NOMO-1 (cell line): ENCODE data around the gene LPP.

Experiments used
- DNase-seq, 2 experiments: peaks; one replicate each; lab custom pipeline; 2025; ENCODE audit not compliant: unreplicated experiment in 2 of 2; lab: John Stamatoyannopoulos, UW

LPP gene

GRCh38 chr3:188191460-188191859, 37.5 kb downstream of the LPP start:
- no peak for DNase-seq

GRCh38 chr3:188192034-188192433, 38.1 kb downstream of the LPP start:
- DNase-seq = no peak

- DNase-seq = no peak
Measured at GRCh38 chr3:188194332-188194731, 40.4 kb downstream of the LPP start.

GRCh38 chr3:188196232-188196990, 42.5 kb downstream of the LPP start:
- no peak for DNase-seq

GRCh38 chr3:188197388-188197847, 43.5 kb downstream of the LPP start:
- peak; percentile 46 to 68 for DNase-seq

GRCh38 chr3:188198001-188198400, 44.0 kb downstream of the LPP start:
- no peak for DNase-seq

- DNase-seq = no peak
Measured at GRCh38 chr3:188198760-188199327, 44.9 kb downstream of the LPP start.

- DNase-seq = no peak
Measured at GRCh38 chr3:188199386-188199785, 45.4 kb downstream of the LPP start.

- DNase-seq = peak; percentile 41 to 70
Measured at GRCh38 chr3:188200481-188200880, 46.5 kb downstream of the LPP start.

- peak in 1 of 2 experiments; percentile 35 for DNase-seq
Measured at GRCh38 chr3:188202358-188203138, 48.6 kb downstream of the LPP start.

- no peak for DNase-seq
Measured at GRCh38 chr3:188204526-188204925, 50.6 kb downstream of the LPP start.

- no peak for DNase-seq
Measured at GRCh38 chr3:188205992-188206416, 52.0 kb downstream of the LPP start.

- no peak for DNase-seq
Measured at GRCh38 chr3:188206787-188207186, 52.8 kb downstream of the LPP start.

GRCh38 chr3:188207941-188208515, 54.1 kb downstream of the LPP start:
- no peak for DNase-seq

GRCh38 chr3:188208516-188208981, 54.6 kb downstream of the LPP start:
- no peak for DNase-seq

- no peak for DNase-seq
Measured at GRCh38 chr3:188209034-188209433, 55.1 kb downstream of the LPP start.

- no peak for DNase-seq
Measured at GRCh38 chr3:188209740-188210139, 55.8 kb downstream of the LPP start.

- no peak for DNase-seq
Measured at GRCh38 chr3:188211476-188211875, 57.5 kb downstream of the LPP start.

- DNase-seq = no peak
Measured at GRCh38 chr3:188212308-188212969, 58.5 kb downstream of the LPP start.

GRCh38 chr3:188214442-188214841, 60.5 kb downstream of the LPP start:
- DNase-seq = peak; percentile 84 to 96

GRCh38 chr3:188215129-188215528, 61.2 kb downstream of the LPP start:
- DNase-seq = no peak
